H1 (cell line): ENCODE measurements around the gene GNG11. TPM values are rescaled to one million over a fixed set of nuclear protein-coding genes. Genes with fewer than 3 reads are reported as not detected.

ENCODE experiments used
- EGR1 ChIP-seq: IDR thresholded peaks from 2 replicates; pipeline ENCODE4 v1.6.1; 2011; ENCODE audit warnings: low read depth, low read length, borderline replicate concordance
- HDAC2 ChIP-seq, 2 experiments: fragments of 300-600 bp in 1 of 2; sonication (generic) in 1 of 2; IDR thresholded peaks; 2 replicates each; pipeline ENCODE4 v1.6.1; 2011 to 2012; ENCODE audit warnings: low read depth in 2 of 2, low read length in 2 of 2, mild to moderate bottlenecking in 2 of 2, moderate library complexity in 2 of 2, borderline replicate concordance in 1 of 2, inconsistent platforms in 1 of 2
- RNF2 ChIP-seq: fragments of 200-900, 300-1000 bp; sonication (generic); IDR thresholded peaks from 2 replicates; pipeline ENCODE4 v1.7.1; 2016; ENCODE audit warnings: borderline replicate concordance, low read depth, mild to moderate bottlenecking, antibody characterized with exemption, low read length; ENCODE audit not compliant: poor library complexity, severe bottlenecking; ENCODE audit errors: missing control alignments
- SIX5 ChIP-seq: IDR thresholded peaks from 2 replicates; pipeline ENCODE4 v1.6.1; 2011; ENCODE audit warnings: mild to moderate bottlenecking, low read depth, low read length
- USF2 ChIP-seq: IDR thresholded peaks from 2 replicates; pipeline ENCODE4 v1.6.1; 2011; ENCODE audit warnings: low read length, improper control_type of control experiment
- polyA plus RNA-seq, 7 experiments: library from polyadenylated mRNA; depleted of rRNA in 3 of 7; stranded (reverse) in 5 of 7; unstranded in 2 of 7; fragments of >200 nt in 5 of 7; fragments of 200-250 nt in 2 of 7; gene quantifications; 1 replicate in 5 of 7; 2 replicates in 1 of 7; 4 replicates in 1 of 7; pipeline versions ENCODE4 v1.2.1 to v1.2.3, GENCODE V29; 2011 to 2013; ENCODE audit warnings: missing spikeins in 2 of 7, mixed read lengths in 2 of 7
- total RNA-seq: library from RNA; stranded (reverse); fragmentation: NEBNext Ultra II Directional; extraction: Animal tissue kit (Norgen Biotek cat#: 25700); gene quantifications from 2 replicates; pipeline ENCODE4 v1.2.1, GENCODE V29; 2021

The GNG11 gene
- total and polyA plus RNA-seq, 2 of the 8 experiments (the other 6 are each of a cell fraction or from before 2014, with no cell fraction given), result 0.38 to 1.3 TPM

GRCh38 chr7:93935102-93935501 is 13.6 kb downstream of the GNG11 start (continued):
- TF ChIP-seq USF2 (no peak), SIX5 (no peak), RNF2 (no peak), HDAC2 (IDR thresholded peaks at IDR 0.05; ENCODE audit: borderline replicate concordance in 1 of 2, low read depth in 2 of 2, low read length in 2 of 2) (no peak), EGR1 (no peak)
